HG02623 (cell line): ENCODE results near the gene ANKH.
"Not testable (repeated sequence)": the region's sequence is repeated elsewhere in the genome, so short reads cannot be mapped to it uniquely, and the experiment has no call there.

Experiments
- ATAC-seq: cut with Tn5 transposase; IDR thresholded peaks from one replicate; pipeline ENCODE4 v1.9.1; 2021; ENCODE audit warnings: moderate library complexity; ENCODE audit not compliant: unreplicated experiment

ANKH gene

GRCh38 chr5:14871214-14872069, at the start of gene ANKH:
TSS of gene ANKH (minus strand) at chr5:14871778. CDS start at chr5:14871447, 331 bp downstream.
- ATAC-seq, result peak; percentile 88

GRCh38 chr5:14920121-14920520, 48.5 kb upstream of the ANKH start:
- ATAC-seq, result no peak

GRCh38 chr5:14919106-14919505, 47.5 kb upstream of the ANKH start:
- ATAC-seq, result not testable (repeated sequence)

DNA sequence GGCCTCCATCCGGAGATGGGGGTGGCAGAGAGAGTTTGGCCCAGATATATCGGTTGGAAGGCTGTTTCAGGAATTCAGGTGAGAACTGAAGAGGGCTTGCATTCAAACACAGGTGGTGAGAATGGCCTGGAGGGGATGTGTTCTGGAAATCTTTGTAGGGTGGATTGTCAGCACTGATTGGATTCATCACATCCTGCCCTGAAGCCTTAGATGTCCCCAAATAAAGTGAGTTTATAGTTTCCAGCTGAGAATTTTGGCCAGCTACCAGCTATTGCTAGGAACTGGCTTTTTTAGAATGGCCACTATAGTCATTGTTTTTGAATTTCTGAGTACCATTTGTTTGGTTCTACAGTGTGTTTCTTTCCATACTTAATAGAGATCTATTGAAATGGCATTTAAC, 46.1 kb upstream of the ANKH start:
- no peak for ATAC-seq

DNA sequence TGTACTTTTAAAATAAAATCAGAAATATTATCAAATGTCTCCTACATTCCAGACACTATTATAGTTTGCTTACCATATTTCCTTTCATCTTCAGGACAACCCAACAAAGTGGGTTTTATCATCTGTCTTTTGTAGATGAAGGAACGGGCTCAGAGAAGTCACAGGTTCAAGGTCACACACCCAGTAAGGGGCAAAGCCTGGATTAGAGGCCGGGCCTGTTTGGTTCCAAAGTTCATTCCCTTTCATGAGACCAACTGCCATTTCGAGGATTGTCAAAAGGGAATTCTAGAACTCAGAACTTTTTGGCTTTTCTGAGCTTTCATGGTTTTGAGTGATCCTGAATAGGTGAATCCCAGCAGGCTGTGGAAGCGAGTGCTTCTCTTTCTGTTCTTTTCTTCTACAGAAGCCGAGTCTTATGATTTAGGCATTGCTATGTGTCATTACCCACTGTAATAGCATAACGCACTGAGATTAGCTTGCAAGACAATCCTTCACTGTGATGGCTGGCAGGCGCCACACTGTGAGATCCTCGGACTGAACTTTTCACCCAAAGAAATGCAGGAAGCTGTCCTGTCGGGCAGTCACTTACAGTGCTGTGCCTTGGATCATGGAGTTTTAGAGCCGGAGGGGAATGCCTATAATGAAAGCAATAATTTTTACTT, 43.8 kb upstream of the ANKH start:
- ATAC-seq, result no peak

DNA sequence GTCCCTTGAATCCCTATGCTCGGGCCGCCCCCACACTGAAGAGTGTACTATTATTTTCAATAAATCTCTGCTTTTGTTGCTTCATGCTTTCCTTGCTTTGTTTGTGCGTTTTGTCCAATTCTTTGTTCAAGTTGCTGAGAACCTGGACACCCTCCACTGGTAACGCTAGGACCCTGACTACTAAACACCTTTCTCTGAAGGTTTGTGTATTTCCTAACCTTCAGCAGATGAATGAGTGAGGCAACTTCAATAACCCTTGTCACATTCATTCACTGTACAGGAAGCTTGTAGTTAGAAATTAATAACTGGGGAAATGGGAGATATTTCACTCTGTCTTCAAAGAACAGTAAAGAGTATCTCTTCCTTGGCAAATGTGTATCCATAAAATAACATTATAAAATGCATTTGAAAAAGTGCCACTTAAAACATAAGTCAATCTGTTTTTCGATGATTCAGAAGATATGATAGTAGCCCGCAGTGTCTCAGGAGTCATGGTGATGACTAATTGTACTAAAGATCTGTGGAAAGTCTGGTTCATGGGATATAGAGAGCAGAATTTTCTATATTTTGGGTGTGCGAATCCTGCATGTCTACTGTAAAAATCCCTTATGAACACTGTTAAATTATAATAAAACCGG, 43.2 kb upstream of the ANKH start:
- no peak for ATAC-seq

GRCh38 chr5:14914193-14914592, 42.6 kb upstream of the ANKH start:
- ATAC-seq, result no peak

GRCh38 chr5:14913096-14913495, 41.5 kb upstream of the ANKH start:
- ATAC-seq, result no peak

GRCh38 chr5:14912206-14912605, 40.6 kb upstream of the ANKH start:
- no peak for ATAC-seq

GRCh38 chr5:14909369-14909768, 37.8 kb upstream of the ANKH start:
- no peak for ATAC-seq

DNA sequence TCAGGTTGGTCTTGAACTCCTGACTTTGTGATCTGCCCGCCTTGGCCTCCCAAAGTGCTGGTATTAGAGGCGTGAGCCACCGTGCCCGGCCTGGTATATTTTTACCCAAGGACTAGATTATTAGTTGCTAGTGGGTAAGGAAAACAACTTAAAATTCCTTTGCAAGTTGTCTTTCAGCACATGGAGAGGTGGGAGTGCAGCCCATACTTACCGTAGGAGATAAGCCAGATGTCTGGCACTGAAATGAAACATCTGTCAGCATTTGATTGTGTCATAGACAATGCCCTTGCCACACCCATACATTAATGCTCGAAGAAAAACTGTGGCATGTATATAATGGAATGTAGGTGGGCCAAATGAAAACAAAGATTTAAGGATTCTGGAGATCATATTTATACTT, 36.6 kb upstream of the ANKH start:
- ATAC-seq, result no peak

GRCh38 chr5:14906628-14907027, 35.0 kb upstream of the ANKH start:
- ATAC-seq, result no peak

DNA sequence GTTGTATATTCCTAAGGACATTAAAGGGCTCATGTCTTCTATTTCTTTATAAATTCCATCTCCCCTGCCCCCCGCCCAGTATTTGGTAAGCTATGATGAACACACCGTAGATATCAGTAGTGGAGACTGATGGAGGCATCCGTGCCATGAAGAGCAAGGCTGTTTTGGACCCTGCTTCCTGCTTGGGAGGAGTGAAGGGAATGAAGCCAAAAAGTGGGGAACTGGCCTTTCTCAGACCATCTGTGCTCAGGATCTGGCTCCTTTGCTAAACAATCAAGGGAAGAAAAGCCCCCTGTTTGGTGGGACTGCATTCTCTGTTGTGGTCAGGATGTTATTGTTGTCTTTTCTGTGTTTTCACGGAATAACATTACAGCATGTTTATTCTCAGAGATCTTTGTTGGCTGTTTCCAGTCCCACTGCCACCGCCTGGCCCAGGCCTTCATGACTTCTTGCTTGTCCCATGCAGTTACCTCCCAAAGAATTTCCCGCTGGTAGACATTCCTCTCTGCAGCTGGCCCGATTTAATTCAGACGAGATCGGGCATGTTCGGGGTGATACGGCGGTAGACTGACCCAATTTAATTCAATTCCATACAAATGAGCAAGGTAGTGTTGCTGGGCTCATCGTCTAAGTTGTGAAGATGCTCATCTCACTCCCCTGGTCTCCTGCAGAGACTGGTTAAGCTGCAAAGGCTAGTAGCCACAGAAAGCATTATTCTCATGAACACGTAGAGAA, 31.4 kb upstream of the ANKH start:
- no peak for ATAC-seq

GRCh38 chr5:14901462-14902051, 30.0 kb upstream of the ANKH start:
- ATAC-seq, result no peak

DNA sequence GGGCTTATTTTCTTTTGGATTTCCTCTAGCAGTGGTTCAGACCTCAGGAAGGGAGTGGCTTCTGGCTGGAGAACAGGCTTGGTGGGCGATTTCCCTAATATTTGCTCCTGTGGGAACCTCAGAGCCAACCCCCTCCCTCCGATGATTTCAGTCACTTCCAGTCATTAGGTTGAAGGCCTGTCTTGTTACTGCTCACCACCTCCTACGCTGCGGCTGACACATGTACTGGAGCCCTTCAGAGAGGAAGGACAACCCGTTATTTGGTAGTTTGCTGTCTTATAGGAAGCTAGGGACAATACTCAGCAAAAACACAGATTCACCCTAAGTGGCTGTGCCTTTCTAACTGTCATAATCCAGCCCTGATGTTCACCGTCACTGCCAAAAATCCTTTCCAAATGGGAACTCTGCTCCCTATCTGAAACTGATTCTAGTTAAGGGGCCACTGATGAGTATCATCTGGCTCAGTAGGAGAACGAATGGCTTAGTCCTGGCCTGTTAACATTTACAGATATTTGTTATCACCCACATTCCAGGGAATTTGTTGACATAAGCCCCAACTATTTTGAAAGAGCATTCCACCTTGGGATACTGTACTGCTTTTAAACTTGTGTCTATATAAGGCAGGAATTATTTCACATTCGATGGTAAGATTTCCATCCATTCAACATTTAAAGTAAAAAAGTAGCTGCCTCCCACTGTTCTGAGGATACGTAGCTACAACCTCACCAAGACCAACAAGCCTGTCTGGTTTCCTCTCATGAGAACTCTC, 29.3 kb upstream of the ANKH start:
- ATAC-seq, result no peak

DNA sequence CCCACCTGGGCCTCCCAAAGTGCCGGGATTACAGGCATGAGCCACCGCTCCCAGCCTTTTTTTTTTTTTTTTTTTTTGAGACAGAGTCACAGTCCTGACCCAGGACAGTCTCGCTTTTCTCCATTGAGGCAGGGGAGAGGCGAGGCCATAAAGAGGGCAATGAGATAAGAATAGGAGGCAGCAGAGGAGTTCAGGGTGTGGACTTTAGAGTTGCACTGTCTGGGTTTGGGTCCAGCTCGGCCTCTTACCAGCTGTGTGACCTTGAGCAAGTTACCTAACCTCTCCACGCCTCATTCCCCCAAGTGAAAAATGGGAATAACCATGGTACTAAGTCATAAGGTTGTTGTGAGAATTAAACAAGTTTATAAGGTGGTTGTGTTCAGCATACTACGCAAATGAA, 24.6 kb upstream of the ANKH start:
- ATAC-seq, result no peak

DNA sequence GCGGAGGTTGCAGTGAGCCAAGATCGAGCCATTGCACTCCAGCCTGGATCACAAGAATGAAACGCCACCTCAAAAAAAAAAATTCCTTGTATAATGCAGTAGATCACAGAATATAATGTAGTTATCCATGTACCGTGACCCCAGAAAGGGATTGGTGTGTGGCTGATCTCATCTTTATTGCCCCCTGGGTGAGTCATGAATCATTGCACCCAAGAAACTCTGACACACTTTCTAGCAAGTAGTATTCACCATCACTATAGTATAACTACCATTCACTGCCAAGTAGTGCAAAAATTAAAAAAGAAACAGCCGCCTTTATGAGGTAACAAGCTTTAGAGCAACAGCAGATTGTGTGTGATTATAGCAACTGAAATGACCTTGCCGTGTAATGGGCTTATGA, 23.7 kb upstream of the ANKH start:
- ATAC-seq, result no peak

- ATAC-seq, result no peak
Observed at GRCh38 chr5:14894748-14895147, 23.2 kb upstream of the ANKH start.

GRCh38 chr5:14893381-14893780, 21.8 kb upstream of the ANKH start:
- no peak for ATAC-seq

DNA sequence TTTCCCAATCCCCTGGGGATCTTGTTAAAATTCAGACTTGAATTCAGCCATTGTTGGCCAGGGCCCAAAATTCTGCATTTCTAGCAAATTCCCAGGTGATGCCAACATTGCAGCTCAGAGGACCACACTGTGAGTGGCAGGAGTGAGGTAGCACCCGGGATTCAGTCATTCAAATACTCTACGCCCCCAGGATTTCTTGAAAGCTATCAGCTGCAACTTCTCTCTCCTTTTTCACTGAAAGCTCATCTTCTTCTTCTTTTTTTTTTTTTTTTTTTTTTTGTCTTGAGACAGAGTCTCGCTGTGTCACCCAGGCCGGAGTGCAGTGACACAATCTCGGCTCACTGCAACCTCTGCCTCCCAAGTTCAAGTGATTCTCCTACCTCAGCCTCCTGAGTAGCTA, 19.3 kb upstream of the ANKH start:
- no peak for ATAC-seq
